Measurements from ENCODE around the gene ZFHX3. TPM values are rescaled to one million over a fixed set of nuclear protein-coding genes. Genes with fewer than 3 reads are reported as not detected.

Gene ZFHX3
- total and polyA plus RNA-seq, 9 of the 15 experiments (the other 6 are each of a cell fraction or from before 2014, with no cell fraction given) = 0.01 to 0.23 (median 0.06) TPM; not detected in 4

- Histone ChIP-seq H4K20me1 (replicated peaks; ENCODE audit: control insufficient read depth, insufficient read depth, low read length) (no peaks in the 10 kb centered on the region), H3K4me2 (ENCODE audit: insufficient read depth, low read length) (no peak overlapping the region), H3K4me1 (replicated peaks in 1 of 2; ENCODE audit: control insufficient read depth in 2 of 2, insufficient read depth in 2 of 2, low read length in 2 of 2) (no peaks in the 10 kb centered on the region), H3K79me2 (ENCODE audit: control insufficient read depth, insufficient read depth, low read length) (no peaks in the 10 kb centered on the region), H3K9me1 (ENCODE audit: control insufficient read depth, insufficient read depth, low read length) (peaks cover 4% of the 10 kb centered on the region), H3K4me3 (no peak overlapping the region), H3K9ac (ENCODE audit: insufficient read depth in 1 of 2, low read depth in 2 of 2, low read length in 2 of 2) (no peak overlapping the region), H3K9me3 (replicated peaks; ENCODE audit: control insufficient read depth, insufficient read depth, low read depth, low read length) (no peaks in the 10 kb centered on the region), H3K36me3 (ENCODE audit: control insufficient read depth, insufficient read depth, low read length) (no peaks in the 10 kb centered on the region), H3K27ac (ENCODE audit: extremely low read depth, low read depth, low read length) (no peak overlapping the region), H2AFZ (ENCODE audit: low read depth, low read length) (no peak overlapping the region), H3K27me3 (ENCODE audit: control insufficient read depth in 2 of 2, insufficient read depth in 2 of 2, low read length in 2 of 2) (peaks cover 16 to 50% of the 10 kb centered on the region in 2 experiments)
- ATAC-seq = no peak
- ChIA-PET POLR2A (interaction anchor here (1.1 kb wide), 1 partner anchor 16 kb away, joined by 3 read pairs; no protein-coding TSS in a partner anchor), CTCF (ENCODE audit: low intra/inter-chr PET ratio) (no interaction called here)
- TF ChIP-seq ZFX (CRISPR knock-in tag; IDR thresholded peaks at IDR 0.05) (no peak), PKNOX1 (IDR thresholded peaks at IDR 0.05) (no peak), KAT2B (IDR thresholded peaks at IDR 0.05; ENCODE audit: low read depth, low read length) (no peak), MBD2 (IDR thresholded peaks at IDR 0.05; ENCODE audit: borderline replicate concordance, low read depth) (no peak), MIER1 (IDR thresholded peaks at IDR 0.05; ENCODE audit: low read depth) (no peak), SP2 (IDR thresholded peaks at IDR 0.05; ENCODE audit: extremely low read depth, low read depth, low read length, poor library complexity, severe bottlenecking) (no peak)
- TF ChIP-seq, protein P1, sequence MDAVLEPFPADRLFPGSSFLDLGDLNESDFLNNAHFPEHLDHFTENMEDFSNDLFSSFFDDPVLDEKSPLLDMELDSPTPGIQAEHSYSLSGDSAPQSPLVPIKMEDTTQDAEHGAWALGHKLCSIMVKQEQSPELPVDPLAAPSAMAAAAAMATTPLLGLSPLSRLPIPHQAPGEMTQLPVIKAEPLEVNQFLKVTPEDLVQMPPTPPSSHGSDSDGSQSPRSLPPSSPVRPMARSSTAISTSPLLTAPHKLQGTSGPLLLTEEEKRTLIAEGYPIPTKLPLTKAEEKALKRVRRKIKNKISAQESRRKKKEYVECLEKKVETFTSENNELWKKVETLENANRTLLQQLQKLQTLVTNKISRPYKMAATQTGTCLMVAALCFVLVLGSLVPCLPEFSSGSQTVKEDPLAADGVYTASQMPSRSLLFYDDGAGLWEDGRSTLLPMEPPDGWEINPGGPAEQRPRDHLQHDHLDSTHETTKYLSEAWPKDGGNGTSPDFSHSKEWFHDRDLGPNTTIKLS (IDR thresholded peaks at IDR 0.05; ENCODE audit: borderline replicate concordance, low read depth) = no peak
- TF ChIP-seq, protein P2, sequence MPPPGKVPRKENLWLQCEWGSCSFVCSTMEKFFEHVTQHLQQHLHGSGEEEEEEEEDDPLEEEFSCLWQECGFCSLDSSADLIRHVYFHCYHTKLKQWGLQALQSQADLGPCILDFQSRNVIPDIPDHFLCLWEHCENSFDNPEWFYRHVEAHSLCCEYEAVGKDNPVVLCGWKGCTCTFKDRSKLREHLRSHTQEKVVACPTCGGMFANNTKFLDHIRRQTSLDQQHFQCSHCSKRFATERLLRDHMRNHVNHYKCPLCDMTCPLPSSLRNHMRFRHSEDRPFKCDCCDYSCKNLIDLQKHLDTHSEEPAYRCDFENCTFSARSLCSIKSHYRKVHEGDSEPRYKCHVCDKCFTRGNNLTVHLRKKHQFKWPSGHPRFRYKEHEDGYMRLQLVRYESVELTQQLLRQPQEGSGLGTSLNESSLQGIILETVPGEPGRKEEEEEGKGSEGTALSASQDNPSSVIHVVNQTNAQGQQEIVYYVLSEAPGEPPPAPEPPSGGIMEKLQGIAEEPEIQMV (tag; conservative IDR thresholded peaks at IDR 0.05; ENCODE audit: low read depth) = no peak
- intact Hi-C loops (cut with micrococcal nuclease) (no loop called here), in situ Hi-C loops (cut with MboI) (no loop called here)
- no peak for FAIRE-seq
- 1% methylated on average over 6 of the region's 6 CpGs for WGBS (ENCODE audit: insufficient coverage, low coverage, missing lambda C conversion rate)
- no TSS peak for BruUV-seq (replicated peaks)
- no peak for DNase-seq (ENCODE audit: extremely low read depth in 1 of 4, low spot score in 3 of 4)
Observed at GRCh38 chr16:72859581-72859980, 188.3 kb downstream of the ZFHX3 start.

All from K562 (cell line).